ENCODE data around the gene AFF2.

DNA sequence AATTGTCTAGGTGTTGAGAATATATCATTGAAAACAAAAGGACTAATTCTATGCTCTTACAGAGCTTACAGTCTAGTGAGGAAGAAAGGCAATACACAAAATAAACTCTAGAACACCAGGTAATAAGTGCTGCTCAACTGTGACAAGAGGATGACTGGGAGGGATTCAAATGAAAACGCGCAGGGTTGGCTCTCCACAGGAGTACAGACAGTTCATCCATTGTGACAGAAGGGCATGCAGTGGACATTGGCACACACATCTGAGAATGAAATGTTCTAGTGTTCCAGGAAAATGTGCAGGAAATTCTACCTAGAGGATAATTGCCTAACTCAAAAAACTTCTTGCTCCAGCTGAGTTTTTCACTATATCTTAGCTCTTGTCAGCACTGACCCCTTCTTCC lies 512.7 kb downstream of the AFF2 start:
- TF ChIP-seq CTCF (IDR thresholded peaks at IDR 0.05 in 8 of 11, conservative IDR thresholded peaks at IDR 0.05 in 3 of 11) (no peak), POLR2A (IDR thresholded peaks at IDR 0.05) (no peak)
